Heart left ventricle (tissue), 16 donors: ENCODE results near the gene CENPO. TPM values are rescaled to one million over a fixed set of nuclear protein-coding genes. Genes with fewer than 3 reads are reported as not detected.

Source experiments
- ATAC-seq, 4 donors: fragments of 200-7000 bp; cut with Tn5 transposase; one replicate each; pipeline ENCODE4 v1.9.1; 2020 to 2022; ENCODE audit warnings: moderate library complexity in 4 of 4, mild to moderate bottlenecking in 3 of 4, moderate number of reproducible peaks in 1 of 4
- DNase-seq, 5 donors: peaks; one replicate each; pipeline ENCODE4 v3.0.0-alpha.2; 2020
- H3K27ac ChIP-seq, 12 donors: fragments of 200-600 bp; sonication (generic) in 4 of 12; one replicate each; pipeline versions ENCODE4 v1.5.0 to v1.8.0; 2016 to 2022; ENCODE audit warnings: mild to moderate bottlenecking in 2 of 12
- H3K27me3 ChIP-seq, 9 donors: fragments of 200-600 bp; sonication (generic) in 2 of 9; one replicate each; pipeline versions ENCODE4 v1.5.1 to v1.8.0; 2016 to 2022; ENCODE audit warnings: mild to moderate bottlenecking in 3 of 9
- H3K36me3 ChIP-seq, 9 donors: fragments of 200-600 bp; sonication (generic) in 2 of 9; one replicate each; pipeline versions ENCODE4 v1.5.0 to v1.8.0; 2018 to 2022; ENCODE audit warnings: mild to moderate bottlenecking in 2 of 9
- H3K4me1 ChIP-seq, 12 donors: fragments of 200-600 bp; sonication (generic) in 4 of 12; one replicate each; pipeline versions ENCODE4 v1.5.0 to v1.8.0; 2016 to 2022; ENCODE audit warnings: mild to moderate bottlenecking in 3 of 12
- H3K4me3 ChIP-seq, 12 donors: fragments of 200-600 bp; sonication (generic) in 4 of 12; one replicate each; pipeline versions ENCODE4 v1.5.0 to v1.8.0; 2017 to 2022; ENCODE audit warnings: mild to moderate bottlenecking in 9 of 12, moderate library complexity in 4 of 12
- H3K9me3 ChIP-seq, 12 donors: fragments of 200-600 bp; sonication (generic) in 4 of 12; one replicate each; pipeline versions ENCODE4 v1.5.0 to v1.8.0; 2016 to 2022; ENCODE audit warnings: mild to moderate bottlenecking in 1 of 12
- CTCF ChIP-seq, 12 donors: fragments of 200-600 bp; sonication (generic) in 4 of 12; IDR thresholded peaks; one replicate each; pipeline versions ENCODE4 v1.5.0 to v1.8.0; 2018 to 2022; ENCODE audit warnings: antibody characterized with exemption in 12 of 12, mild to moderate bottlenecking in 5 of 12
- POLR2A ChIP-seq, 2 donors: fragments of 450-650 bp; IDR thresholded peaks; one replicate each; pipeline ENCODE4 v1.6.1; 2017; ENCODE audit warnings: antibody characterized with exemption in 2 of 2, mild to moderate bottlenecking in 2 of 2, moderate library complexity in 2 of 2
- WGBS, 4 donors: extraction: QIAGEN DNeasy Blood & Tissue Kit in 2 of 4; methylation state at CpG; one replicate each; pipeline versions ENCODE4 v1.1.5 to v1.1.7; 2013 to 2018; 5-methylcytosine and 5-hydroxymethylcytosine counted together
- intact Hi-C, 10 donors: fragments of 100-400 bp; cut with DNase I; formaldehyde crosslinking; loops; one replicate each; pipeline versions ENCODE4 v1.11.1 to v1.14.2; 2022
- polyA plus RNA-seq, 2 donors: library from polyadenylated mRNA; stranded (reverse); fragments of 200-250 nt; gene quantifications; one replicate each; pipeline ENCODE4 v1.2.3, GENCODE V29; 2013
- total RNA-seq, 9 donors: library from RNA; depleted of rRNA in 2 of 9; stranded (reverse); fragments of >200 nt in 2 of 9; fragmentation: NEBNext Ultra II Directional in 3 of 9; extraction: Animal tissue kit (Norgen Biotek cat#: 25700) in 3 of 9; gene quantifications; one replicate each; pipeline versions ENCODE4 v1.1.0 to v1.2.4, GENCODE V29; 2016 to 2023
- donor health status: ischemic (EF 13 %, LVEDD 7.1; RV severe dilation, severe dysfunction).
- donor health status: healthy with polysubstance abuse.
- donor health status: DM: no; HTN: yes; CAD: no.
- donor health status: DM: no; HTN: no; CAD: no.
- donor health status: ischemic (EF 25% LVEDD 6.9; RV normal size, moderate dysfunction).
- donor health status: ischemic (EF 25% LVEDD 5.7; RV mildly dilated, moderate dysfunction).
- donor health status: healthy.
- donor health status: DM: yes; HTN: yes; CAD: no.
- donor health status: ischemic (EF 35%, LVEDD 5.7; RV mildly dilated, moderate dysfunction).
- donor health status: nonischemic (EF 11% LVEDD 7.7; RV severe dilation, severe dysfunction).
- donor health status: DM: yes; HTN: yes; CAD: no.
- donor health status: PGD.
- donor health status: ischemic (EF 29% LVEDD 5.4; RV normal size, mild dysfunction).
- donor health status: nonischemic (EF 23%, LVEDD 6.1; RV moderate dilation, normal function).

Gene CENPO
- total and polyA plus RNA-seq, 11 donors, result 1.5 to 9.2 (median 2.4) TPM

DNA sequence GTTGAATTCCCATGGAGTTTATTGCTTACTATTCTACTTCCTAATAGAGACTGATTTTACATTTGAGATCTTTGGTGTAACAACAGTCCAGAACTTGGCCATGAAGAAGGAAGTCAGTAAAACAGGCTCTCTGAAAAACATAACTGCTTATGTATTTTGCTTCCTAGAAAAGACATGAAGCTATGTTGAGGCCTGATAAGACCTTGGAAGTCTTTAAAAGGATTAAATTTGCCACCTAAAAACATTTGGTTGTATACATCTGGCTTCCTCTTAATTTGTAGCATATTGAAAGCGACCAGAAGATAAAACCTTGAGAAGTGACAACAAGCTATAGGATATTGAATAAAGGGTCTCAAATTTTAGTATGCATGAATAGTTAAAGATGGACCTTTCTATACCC, 36.4 kb upstream of the CENPO start:
- 97 to 100% (median 98%) methylated on average over 1 of the region's 1 CpG for WGBS, 4 donors
- no peak overlapping the region for H3K27ac ChIP-seq
- no peak for ATAC-seq
- H3K9me3 ChIP-seq, result no peaks in the 10 kb centered on the region
- H3K36me3 ChIP-seq, result peaks cover 0 to 100% (median 91%) of the 10 kb centered on the region in 9 donors
- intact Hi-C loops, result no loop called here
- DNase-seq, result no peak
- no peak overlapping the region for H3K4me3 ChIP-seq
- TF ChIP-seq CTCF (IDR thresholded peaks at IDR 0.05) (no peak), POLR2A (IDR thresholded peaks at IDR 0.05) (no peak)
- no peaks in the 10 kb centered on the region for H3K27me3 ChIP-seq
- no peaks in the 10 kb centered on the region for H3K4me1 ChIP-seq

- Histone ChIP-seq H3K36me3 (peaks cover 3 to 94% (median 81%) of the 10 kb centered on the region in 9 donors), H3K27me3 (no peaks in the 10 kb centered on the region), H3K27ac (no peak overlapping the region), H3K4me1 (peaks cover 0 to 5% (median 0%) of the 10 kb centered on the region in 12 donors), H3K9me3 (no peaks in the 10 kb centered on the region), H3K4me3 (no peak overlapping the region)
- DNase-seq, result no peak
- TF ChIP-seq CTCF (IDR thresholded peaks at IDR 0.05), result no peak
- TF ChIP-seq POLR2A (IDR thresholded peaks at IDR 0.05), result no peak
- intact Hi-C loops, result no loop called here
- no peak for ATAC-seq
- 73 to 91% (median 82%) methylated on average over 5 of the region's 5 CpGs for WGBS, 4 donors
These were observed 31.4 kb upstream of the CENPO start for GRCh38 chr2:24761866-24762265.

DNA sequence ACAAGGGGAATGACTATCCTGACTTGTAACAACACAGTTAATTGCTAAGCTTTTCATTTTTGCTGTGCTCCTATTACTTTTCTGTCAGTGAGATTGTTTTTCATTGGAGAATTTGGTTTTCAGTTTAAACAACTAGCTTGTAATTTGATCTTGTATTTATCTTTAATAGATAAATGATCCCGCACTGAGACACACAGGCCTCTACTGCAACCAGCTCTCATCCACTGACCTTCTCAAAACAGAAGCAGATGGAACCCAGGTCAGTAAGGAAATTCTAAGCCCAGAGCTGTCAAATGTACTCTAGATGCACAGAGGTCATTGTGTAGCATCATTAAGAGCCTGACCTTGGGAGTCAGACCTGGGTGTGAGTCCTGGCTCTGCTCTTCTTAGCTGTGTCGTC, 30.7 kb upstream of the CENPO start:
- Histone ChIP-seq H3K27ac (no peak overlapping the region), H3K4me3 (no peak overlapping the region), H3K36me3 (peaks cover 3 to 91% (median 78%) of the 10 kb centered on the region in 9 donors), H3K27me3 (no peaks in the 10 kb centered on the region), H3K9me3 (no peaks in the 10 kb centered on the region), H3K4me1 (peaks cover 0 to 7% (median 0%) of the 10 kb centered on the region in 12 donors)
- DNase-seq (no peak), ATAC-seq (no peak)
- 59 to 71% (median 67%) methylated on average over 2 of the region's 2 CpGs for WGBS, 4 donors
- TF ChIP-seq POLR2A (IDR thresholded peaks at IDR 0.05), result no peak
- TF ChIP-seq CTCF (IDR thresholded peaks at IDR 0.05), result no peak
- intact Hi-C loops, result no loop called here

- H3K4me3 ChIP-seq, result no peak overlapping the region
- WGBS, 4 donors, result 95 to 98% (median 96%) methylated on average over 4 of the region's 4 CpGs
- H3K9me3 ChIP-seq, result no peaks in the 10 kb centered on the region
- peaks cover 0 to 16% (median 0%) of the 10 kb centered on the region in 12 donors for H3K4me1 ChIP-seq
- intact Hi-C loops, result no loop called here
- peaks cover 3 to 91% (median 78%) of the 10 kb centered on the region in 9 donors for H3K36me3 ChIP-seq
- DNase-seq, result no peak
- H3K27ac ChIP-seq, result no peak overlapping the region
- no peak for ATAC-seq
- no peak for TF ChIP-seq CTCF (IDR thresholded peaks at IDR 0.05)
- no peak for TF ChIP-seq POLR2A (IDR thresholded peaks at IDR 0.05)
- no peaks in the 10 kb centered on the region for H3K27me3 ChIP-seq
These were observed 29.4 kb upstream of the CENPO start for GRCh38 chr2:24763843-24764242.
